AG09309 (cell line): ENCODE results near the gene PRKCA.

ENCODE experiments used
- DNase-seq: peaks from one replicate; pipeline ENCODE4 v3.0.0-alpha.2; 2010; ENCODE audit warnings: low read depth
- H3K4me3 ChIP-seq: 2 replicates; pipeline ENCODE4 v1.5.1; 2011; ENCODE audit warnings: mild to moderate bottlenecking, low read depth, low read length, moderate library complexity; ENCODE audit not compliant: control insufficient read depth
- TF ChIP-seq, protein P1 (sequence below): IDR thresholded peaks from 2 replicates; pipeline ENCODE4 v1.5.1; 2011; ENCODE audit warnings: mild to moderate bottlenecking, low read depth, low read length, inconsistent platforms; ENCODE audit not compliant: insufficient read depth, control insufficient read depth; ENCODE audit errors: missing control alignments

The PRKCA gene

DNA sequence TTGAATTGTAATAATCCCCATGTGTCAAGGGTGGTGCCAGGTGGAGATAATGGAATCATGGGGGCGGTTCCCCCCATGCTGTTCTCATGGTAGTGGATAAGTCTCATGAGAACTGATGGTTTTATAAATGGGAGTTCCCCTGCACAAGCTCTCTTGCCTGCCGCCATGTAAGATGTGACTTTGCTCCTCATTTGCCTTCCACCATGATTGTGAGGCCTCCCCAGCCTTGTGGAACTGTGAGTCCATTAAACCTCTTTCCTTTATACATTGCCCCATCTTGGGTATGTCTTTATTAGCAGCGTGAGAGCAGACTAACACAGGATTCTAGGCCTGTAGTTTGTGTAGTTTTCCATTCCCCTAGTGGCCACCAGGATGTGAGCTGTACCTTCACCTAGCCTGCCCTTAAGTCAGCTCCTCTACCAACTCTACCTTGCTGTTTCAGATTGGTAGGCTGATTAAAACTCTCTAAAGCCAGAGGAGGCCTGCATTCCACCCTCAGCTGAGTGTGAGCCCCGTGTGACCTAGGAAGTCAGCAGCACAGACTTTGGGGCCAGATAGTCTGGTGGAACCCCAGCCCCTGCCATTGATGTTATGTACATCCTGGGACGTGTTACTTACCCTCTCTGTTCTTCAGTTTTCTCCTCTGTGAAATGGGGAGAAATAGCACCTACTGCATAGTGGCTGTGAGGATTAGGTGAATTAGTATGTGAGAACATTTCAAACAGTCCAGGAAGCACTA, 280.1 kb downstream of the PRKCA start:
- TF ChIP-seq, protein P1, sequence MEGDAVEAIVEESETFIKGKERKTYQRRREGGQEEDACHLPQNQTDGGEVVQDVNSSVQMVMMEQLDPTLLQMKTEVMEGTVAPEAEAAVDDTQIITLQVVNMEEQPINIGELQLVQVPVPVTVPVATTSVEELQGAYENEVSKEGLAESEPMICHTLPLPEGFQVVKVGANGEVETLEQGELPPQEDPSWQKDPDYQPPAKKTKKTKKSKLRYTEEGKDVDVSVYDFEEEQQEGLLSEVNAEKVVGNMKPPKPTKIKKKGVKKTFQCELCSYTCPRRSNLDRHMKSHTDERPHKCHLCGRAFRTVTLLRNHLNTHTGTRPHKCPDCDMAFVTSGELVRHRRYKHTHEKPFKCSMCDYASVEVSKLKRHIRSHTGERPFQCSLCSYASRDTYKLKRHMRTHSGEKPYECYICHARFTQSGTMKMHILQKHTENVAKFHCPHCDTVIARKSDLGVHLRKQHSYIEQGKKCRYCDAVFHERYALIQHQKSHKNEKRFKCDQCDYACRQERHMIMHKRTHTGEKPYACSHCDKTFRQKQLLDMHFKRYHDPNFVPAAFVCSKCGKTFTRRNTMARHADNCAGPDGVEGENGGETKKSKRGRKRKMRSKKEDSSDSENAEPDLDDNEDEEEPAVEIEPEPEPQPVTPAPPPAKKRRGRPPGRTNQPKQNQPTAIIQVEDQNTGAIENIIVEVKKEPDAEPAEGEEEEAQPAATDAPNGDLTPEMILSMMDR: no peak
- no peak for DNase-seq

DNA sequence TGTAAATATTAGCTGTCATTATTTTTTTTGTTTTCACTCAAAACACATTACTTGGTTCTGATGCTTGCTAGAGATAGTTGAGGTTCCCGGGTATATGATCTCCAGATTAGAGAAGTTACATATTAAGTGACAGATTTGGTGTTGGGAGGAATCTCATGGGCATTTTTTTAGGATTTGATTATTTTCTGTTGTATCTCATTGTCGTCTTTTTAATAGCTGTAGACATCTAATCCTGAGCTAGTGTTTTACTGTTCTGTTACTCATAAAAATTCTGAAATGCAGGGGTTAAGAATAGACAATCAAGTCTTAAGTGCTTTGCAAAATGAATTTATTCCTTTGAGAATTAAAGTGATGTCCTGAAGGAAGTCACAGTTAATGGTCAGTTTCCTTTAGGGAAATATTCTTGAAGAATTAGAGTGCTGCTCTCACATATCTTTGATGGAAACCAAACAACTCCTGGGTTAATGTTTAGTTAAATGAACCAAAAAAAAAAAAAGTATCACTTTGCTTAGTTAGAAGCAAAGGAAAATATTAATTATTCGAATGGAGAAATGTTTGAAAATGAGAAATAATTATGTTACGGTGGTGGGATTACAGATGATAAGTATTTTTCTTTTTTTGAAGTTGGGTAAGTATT, 280.8 kb downstream of the PRKCA start:
- DNase-seq: no peak
- TF ChIP-seq, protein P1: no peak

More for the DNA sequence above, 280.1 kb downstream of the PRKCA start:
- no peak overlapping the region for H3K4me3 ChIP-seq

DNA sequence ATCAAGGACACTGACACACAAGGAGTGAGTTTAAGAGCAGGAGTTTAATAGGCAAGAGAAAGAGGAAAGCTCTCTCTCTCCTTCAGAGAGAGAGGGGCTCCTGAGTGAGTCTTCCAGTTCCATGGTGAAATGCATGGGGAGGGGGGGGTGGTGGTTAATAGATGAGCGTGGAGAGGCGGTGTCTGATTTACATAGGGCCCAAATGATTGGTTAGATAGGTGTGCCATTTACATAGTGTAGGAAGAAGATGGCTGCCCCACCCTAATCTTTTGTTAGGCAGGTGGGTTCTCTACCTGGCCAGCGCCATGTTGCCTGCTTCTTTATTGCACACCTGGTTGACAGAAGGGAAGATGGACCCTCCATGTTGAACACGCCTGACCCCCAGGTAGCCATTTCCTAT, 282.5 kb downstream of the PRKCA start:
- TF ChIP-seq, protein P1: no peak

More for the DNA sequence above, 280.8 kb downstream of the PRKCA start:
- H3K4me3 ChIP-seq: no peak overlapping the region

DNA sequence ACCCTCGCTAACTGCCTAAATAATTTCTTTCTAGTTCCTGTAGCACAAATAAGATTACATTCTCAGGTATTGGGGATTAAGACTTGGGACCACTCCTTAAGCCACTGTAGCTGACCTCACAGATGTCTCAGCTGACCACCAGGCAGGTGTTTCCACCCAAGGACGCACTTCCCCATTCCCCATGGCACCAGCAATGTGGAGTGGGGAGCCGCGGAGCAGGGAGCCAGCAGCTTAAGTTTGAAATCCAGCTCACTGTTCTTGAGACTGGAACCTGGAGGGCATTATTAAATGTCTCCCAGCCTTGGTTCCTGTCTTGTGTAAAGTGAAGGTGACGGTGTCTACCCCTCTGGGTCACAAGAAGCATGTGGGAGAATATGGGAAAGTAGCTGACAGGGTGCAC, 283.1 kb downstream of the PRKCA start:
- TF ChIP-seq, protein P1: no peak
- H3K4me3 ChIP-seq: no peak overlapping the region
- no peak for DNase-seq

More for the DNA sequence above, 282.5 kb downstream of the PRKCA start:
- no peak for DNase-seq
- no peak overlapping the region for H3K4me3 ChIP-seq

DNA sequence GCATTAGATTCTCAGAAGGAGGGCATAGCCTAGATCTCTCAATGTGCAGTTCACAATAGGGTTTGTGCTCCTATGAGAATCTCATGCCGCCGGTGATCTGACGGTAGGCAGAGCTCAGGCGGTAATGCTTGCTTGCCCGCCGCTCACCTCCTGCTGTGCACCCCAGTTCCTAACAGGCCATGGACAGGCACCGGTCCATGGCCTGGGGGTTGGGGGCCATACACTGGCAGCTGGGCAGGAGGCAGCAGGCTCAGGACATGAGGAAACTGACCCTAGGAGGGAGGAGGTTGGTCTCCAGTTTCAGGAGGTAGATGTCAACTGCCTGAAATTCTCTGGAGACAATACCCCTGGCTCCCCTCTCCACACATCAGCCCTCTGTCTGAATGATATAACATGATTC, 287.5 kb downstream of the PRKCA start:
- DNase-seq: no peak

DNA sequence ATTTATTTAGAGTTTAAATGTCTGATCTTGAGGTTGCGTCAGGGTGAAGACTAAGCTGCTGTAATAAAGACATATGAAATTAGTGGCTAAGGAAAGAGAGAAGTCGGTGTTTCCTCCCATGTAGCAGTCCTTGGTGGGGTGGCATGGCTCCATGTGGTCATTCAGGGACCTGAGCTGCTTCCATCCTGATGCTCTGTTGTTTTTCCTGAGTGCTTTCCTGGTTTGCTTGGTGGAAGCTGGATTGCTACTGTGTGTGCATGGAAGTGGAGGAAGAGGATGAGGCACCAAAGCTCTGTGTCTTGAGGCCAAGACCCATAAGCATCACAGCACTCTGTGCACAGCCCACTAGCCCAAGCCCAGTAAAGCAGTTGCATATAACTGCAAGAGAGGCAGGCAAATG, 290.7 kb downstream of the PRKCA start:
- H3K4me3 ChIP-seq: no peak overlapping the region
- TF ChIP-seq, protein P1: no peak
- no peak for DNase-seq

More for the DNA sequence above, 287.5 kb downstream of the PRKCA start:
- no peak overlapping the region for H3K4me3 ChIP-seq
- TF ChIP-seq, protein P1: no peak
